AG04449 (cell line): ENCODE results near the gene AKAP14.
"Not testable (repeated sequence)": the region's sequence is repeated elsewhere in the genome, so short reads cannot be mapped to it uniquely, and the experiment has no call there.

ENCODE experiments used
- CTCF ChIA-PET: fragments of 350-600 bp; formaldehyde crosslinking; extraction: SDS; loops from one replicate; lab custom pipeline; 2021; ENCODE audit warnings: antibody characterized with exemption; lab: Yijun Ruan, JAX
- POLR2A ChIA-PET: fragments of 400-600, 350-600 bp; formaldehyde crosslinking; extraction: SDS; loops from one replicate; lab custom pipeline; 2020; ENCODE audit warnings: antibody characterized with exemption, inconsistent platforms; lab: Yijun Ruan, JAX
- DNase-seq: peaks from one replicate; pipeline ENCODE4 v3.0.0-alpha.2; 2010; ENCODE audit warnings: low read depth, low spot score
- H3K4me3 ChIP-seq: 2 replicates; pipeline ENCODE4 v1.5.1; 2011; ENCODE audit warnings: low read depth, mild to moderate bottlenecking, control low read depth, low read length
- CTCF ChIP-seq: IDR thresholded peaks from one replicate; pipeline ENCODE4 v1.5.1; 2011; ENCODE audit warnings: mild to moderate bottlenecking, moderate library complexity, low read length, control low read depth, inconsistent platforms; ENCODE audit not compliant: insufficient read depth; ENCODE audit errors: missing control alignments

AKAP14 gene

GRCh38 chrX:119943185-119943988 lies 47.7 kb downstream of the AKAP14 start, which contains the start of gene NKAP:
Gene NKAP, minus strand, starts transcription at chrX:119943751. Its CDS starts 146 bp downstream, at chrX:119943605.
- H3K4me3 ChIP-seq: peak within 1 kb of the TSS; percentile 70
- DNase-seq: peak; percentile 77
- CTCF ChIA-PET: interaction anchor here (1.6 kb wide), 1 partner anchor 20 kb away, joined by 3 read pairs; no protein-coding TSS in a partner anchor
- TF ChIP-seq CTCF: no peak
- POLR2A ChIA-PET: no interaction called here

GRCh38 chrX:119945481-119945880 lies 49.8 kb downstream of the AKAP14 start:
- no peak for DNase-seq
- no peak for TF ChIP-seq CTCF
- CTCF ChIA-PET: interaction anchor here (1.2 kb wide), 1 partner anchor 12 kb away, joined by 3 read pairs; no protein-coding TSS in a partner anchor
- H3K4me3 ChIP-seq: no peak overlapping the region
- POLR2A ChIA-PET: no interaction called here

- no peak for DNase-seq
Measured at GRCh38 chrX:119948381-119948780, 52.7 kb downstream of the AKAP14 start.

GRCh38 chrX:119954374-119954773 lies 58.7 kb downstream of the AKAP14 start:
- DNase-seq: no peak
- no peak for TF ChIP-seq CTCF
- H3K4me3 ChIP-seq: no peak overlapping the region
- ChIA-PET CTCF (no interaction called here), POLR2A (no interaction called here)

More at GRCh38 chrX:119948381-119948780, 52.7 kb downstream of the AKAP14 start:
- ChIA-PET CTCF (no interaction called here), POLR2A (no interaction called here)
- H3K4me3 ChIP-seq: no peak overlapping the region
- TF ChIP-seq CTCF: no peak

- H3K4me3 ChIP-seq, CTCF ChIA-PET, DNase-seq, POLR2A ChIA-PET: not testable (repeated sequence)
Measured at GRCh38 chrX:119955807-119956570, 60.3 kb downstream of the AKAP14 start.

- no peak for TF ChIP-seq CTCF
- CTCF ChIA-PET: no interaction called here
Measured at GRCh38 chrX:119960625-119961024, 64.9 kb downstream of the AKAP14 start.

GRCh38 chrX:119966837-119967236 lies 71.1 kb downstream of the AKAP14 start:
- H3K4me3 ChIP-seq, CTCF ChIA-PET, DNase-seq, POLR2A ChIA-PET: not testable (repeated sequence)

More at GRCh38 chrX:119960625-119961024, 64.9 kb downstream of the AKAP14 start:
- POLR2A ChIA-PET: no interaction called here
- no peak overlapping the region for H3K4me3 ChIP-seq
- DNase-seq: no peak
